Measurements from ENCODE around the gene SMARCD1.

SMARCD1 gene

GRCh38 chr12:50053583-50053982, 31.6 kb upstream of the SMARCD1 start:
- H3K9me3 ChIP-seq (replicated peaks in 1 of 2; ENCODE audit: control insufficient read depth in 2 of 2, insufficient read depth in 1 of 2, low read depth in 1 of 2, low read length in 2 of 2) = no peaks in the 10 kb centered on the region
- no peaks in the 10 kb centered on the region for H3K36me3 ChIP-seq (replicated peaks in 1 of 2; ENCODE audit: control insufficient read depth in 2 of 2, insufficient read depth in 2 of 2, low read length in 2 of 2)
- H3K4me2 ChIP-seq (ENCODE audit: insufficient read depth, low read length, poor library complexity, severe bottlenecking) = no peak overlapping the region
- no peak overlapping the region for H3K4ac ChIP-seq (ENCODE audit: low read length)
- H3K4me3 ChIP-seq (ENCODE audit: low read length in 2 of 2) = no peak overlapping the region
- no peak overlapping the region for H2BK5ac ChIP-seq (ENCODE audit: low read length)
- no peak overlapping the region for H2BK12ac ChIP-seq (ENCODE audit: low read length)
- no peak overlapping the region for H3K27ac ChIP-seq (replicated peaks; ENCODE audit: low read length)
- no peak overlapping the region for H3K18ac ChIP-seq (ENCODE audit: low read length)
- H2AK5ac ChIP-seq (ENCODE audit: low read depth, low read length) = no peak overlapping the region
- no peak overlapping the region for H2BK120ac ChIP-seq (ENCODE audit: low read depth, low read length)
- no peak overlapping the region for H4K8ac ChIP-seq (ENCODE audit: low read depth, low read length)
- H3K79me1 ChIP-seq (ENCODE audit: low read depth, low read length) = peaks cover 1% of the 10 kb centered on the region
- H3K23ac ChIP-seq (ENCODE audit: low read depth, low read length, poor library complexity) = no peak overlapping the region
- H4K91ac ChIP-seq (ENCODE audit: low read depth, low read length, poor library complexity) = no peak overlapping the region
- WGBS, 2 donors (ENCODE audit: extremely low coverage in 2 of 2, insufficient read length in 2 of 2, insufficient replicate concordance in 1 of 2) = no CpG with 5 or more reads among the region's 1 CpG
- no peak overlapping the region for H3K14ac ChIP-seq (ENCODE audit: low read length)
- peaks cover 0 to 45% (median 25%) of the 10 kb centered on the region in 3 experiments for H3K27me3 ChIP-seq (ENCODE audit: control insufficient read depth in 3 of 3, insufficient read depth in 3 of 3, low read depth in 1 of 3, low read length in 3 of 3)
- peaks cover 17 to 23% of the 10 kb centered on the region in 2 donors for H3K4me1 ChIP-seq (ENCODE audit: control insufficient read depth in 2 of 2, insufficient read depth in 1 of 2, low read depth in 1 of 2, low read length in 2 of 2)
- no peak overlapping the region for H2AFZ ChIP-seq (ENCODE audit: low read length)
- no peak overlapping the region for H2BK15ac ChIP-seq (ENCODE audit: low read length)
- no peak overlapping the region for H3K9ac ChIP-seq (ENCODE audit: low read depth, low read length, poor library complexity)
- no peak for DNase-seq (ENCODE audit: low spot score)

- H3K4ac ChIP-seq (ENCODE audit: low read length) = no peak overlapping the region
- H2BK15ac ChIP-seq (ENCODE audit: low read length) = no peak overlapping the region
- peaks cover 0 to 3% of the 10 kb centered on the region in 2 donors for H3K36me3 ChIP-seq (replicated peaks in 1 of 2; ENCODE audit: control insufficient read depth in 2 of 2, insufficient read depth in 2 of 2, low read length in 2 of 2)
- H3K27me3 ChIP-seq (ENCODE audit: control insufficient read depth in 3 of 3, insufficient read depth in 3 of 3, low read depth in 1 of 3, low read length in 3 of 3) = peaks cover 0 to 45% (median 22%) of the 10 kb centered on the region in 3 experiments
- no peak overlapping the region for H2BK12ac ChIP-seq (ENCODE audit: low read length)
- H3K9me3 ChIP-seq (replicated peaks in 1 of 2; ENCODE audit: control insufficient read depth in 2 of 2, insufficient read depth in 1 of 2, low read depth in 1 of 2, low read length in 2 of 2) = no peaks in the 10 kb centered on the region
- no peak overlapping the region for H4K8ac ChIP-seq (ENCODE audit: low read depth, low read length)
- no peak overlapping the region for H2BK5ac ChIP-seq (ENCODE audit: low read length)
- H3K79me1 ChIP-seq (ENCODE audit: low read depth, low read length) = peaks cover 1% of the 10 kb centered on the region
- no peak overlapping the region for H3K14ac ChIP-seq (ENCODE audit: low read length)
- peak overlapping the region; percentile 27 for H3K4me2 ChIP-seq (ENCODE audit: insufficient read depth, low read length, poor library complexity, severe bottlenecking)
- no peak overlapping the region for H3K23ac ChIP-seq (ENCODE audit: low read depth, low read length, poor library complexity)
- no peak overlapping the region for H3K18ac ChIP-seq (ENCODE audit: low read length)
- H4K91ac ChIP-seq (ENCODE audit: low read depth, low read length, poor library complexity) = no peak overlapping the region
- no peak overlapping the region for H2BK120ac ChIP-seq (ENCODE audit: low read depth, low read length)
- WGBS, 2 donors (ENCODE audit: extremely low coverage in 2 of 2, insufficient read length in 2 of 2, insufficient replicate concordance in 1 of 2) = no CpG with 5 or more reads among the region's 17 CpGs
- H2AK5ac ChIP-seq (ENCODE audit: low read depth, low read length) = no peak overlapping the region
- no peak overlapping the region for H3K9ac ChIP-seq (ENCODE audit: low read depth, low read length, poor library complexity)
- H2AFZ ChIP-seq (ENCODE audit: low read length) = peak overlapping the region; percentile 96
- peaks cover 14 to 16% of the 10 kb centered on the region in 2 donors for H3K4me1 ChIP-seq (ENCODE audit: control insufficient read depth in 2 of 2, insufficient read depth in 1 of 2, low read depth in 1 of 2, low read length in 2 of 2)
- DNase-seq (ENCODE audit: low spot score) = no peak
- no peak overlapping the region for H3K27ac ChIP-seq (replicated peaks; ENCODE audit: low read length)
- H3K4me3 ChIP-seq (ENCODE audit: low read length in 2 of 2) = peak overlapping the region in 1 of 2 donors; percentile 49
These were observed 29.1 kb upstream of the SMARCD1 start for GRCh38 chr12:50055831-50056638.

GRCh38 chr12:50056639-50056976, 28.5 kb upstream of the SMARCD1 start:
- peaks cover 1% of the 10 kb centered on the region for H3K79me1 ChIP-seq (ENCODE audit: low read depth, low read length)
- no peaks in the 10 kb centered on the region for H3K9me3 ChIP-seq (replicated peaks in 1 of 2; ENCODE audit: control insufficient read depth in 2 of 2, insufficient read depth in 1 of 2, low read depth in 1 of 2, low read length in 2 of 2)
- peaks cover 2 to 8% of the 10 kb centered on the region in 2 donors for H3K36me3 ChIP-seq (replicated peaks in 1 of 2; ENCODE audit: control insufficient read depth in 2 of 2, insufficient read depth in 2 of 2, low read length in 2 of 2)
- DNase-seq (ENCODE audit: low spot score) = no peak
- H2AK5ac ChIP-seq (ENCODE audit: low read depth, low read length) = no peak overlapping the region
- peak overlapping the region; percentile 99 for H3K4me2 ChIP-seq (ENCODE audit: insufficient read depth, low read length, poor library complexity, severe bottlenecking)
- no peak overlapping the region for H4K91ac ChIP-seq (ENCODE audit: low read depth, low read length, poor library complexity)
- H2AFZ ChIP-seq (ENCODE audit: low read length) = peak overlapping the region; percentile 96
- H2BK5ac ChIP-seq (ENCODE audit: low read length) = no peak overlapping the region
- H3K4ac ChIP-seq (ENCODE audit: low read length) = no peak overlapping the region
- H3K14ac ChIP-seq (ENCODE audit: low read length) = no peak overlapping the region
- no peak overlapping the region for H3K27ac ChIP-seq (replicated peaks; ENCODE audit: low read length)
- peaks cover 8 to 10% of the 10 kb centered on the region in 2 donors for H3K4me1 ChIP-seq (ENCODE audit: control insufficient read depth in 2 of 2, insufficient read depth in 1 of 2, low read depth in 1 of 2, low read length in 2 of 2)
- H3K4me3 ChIP-seq (ENCODE audit: low read length in 2 of 2) = peak overlapping the region; percentile 76 to 90
- H3K9ac ChIP-seq (ENCODE audit: low read depth, low read length, poor library complexity) = no peak overlapping the region
- WGBS, 2 donors (ENCODE audit: extremely low coverage in 2 of 2, insufficient read length in 2 of 2, insufficient replicate concordance in 1 of 2) = no CpG with 5 or more reads among the region's 3 CpGs
- no peak overlapping the region for H2BK120ac ChIP-seq (ENCODE audit: low read depth, low read length)
- H4K8ac ChIP-seq (ENCODE audit: low read depth, low read length) = no peak overlapping the region
- no peak overlapping the region for H2BK15ac ChIP-seq (ENCODE audit: low read length)
- H3K27me3 ChIP-seq (ENCODE audit: control insufficient read depth in 3 of 3, insufficient read depth in 3 of 3, low read depth in 1 of 3, low read length in 3 of 3) = peaks cover 0 to 40% (median 21%) of the 10 kb centered on the region in 3 experiments
- H3K18ac ChIP-seq (ENCODE audit: low read length) = no peak overlapping the region
- H3K23ac ChIP-seq (ENCODE audit: low read depth, low read length, poor library complexity) = no peak overlapping the region
- no peak overlapping the region for H2BK12ac ChIP-seq (ENCODE audit: low read length)

DNA sequence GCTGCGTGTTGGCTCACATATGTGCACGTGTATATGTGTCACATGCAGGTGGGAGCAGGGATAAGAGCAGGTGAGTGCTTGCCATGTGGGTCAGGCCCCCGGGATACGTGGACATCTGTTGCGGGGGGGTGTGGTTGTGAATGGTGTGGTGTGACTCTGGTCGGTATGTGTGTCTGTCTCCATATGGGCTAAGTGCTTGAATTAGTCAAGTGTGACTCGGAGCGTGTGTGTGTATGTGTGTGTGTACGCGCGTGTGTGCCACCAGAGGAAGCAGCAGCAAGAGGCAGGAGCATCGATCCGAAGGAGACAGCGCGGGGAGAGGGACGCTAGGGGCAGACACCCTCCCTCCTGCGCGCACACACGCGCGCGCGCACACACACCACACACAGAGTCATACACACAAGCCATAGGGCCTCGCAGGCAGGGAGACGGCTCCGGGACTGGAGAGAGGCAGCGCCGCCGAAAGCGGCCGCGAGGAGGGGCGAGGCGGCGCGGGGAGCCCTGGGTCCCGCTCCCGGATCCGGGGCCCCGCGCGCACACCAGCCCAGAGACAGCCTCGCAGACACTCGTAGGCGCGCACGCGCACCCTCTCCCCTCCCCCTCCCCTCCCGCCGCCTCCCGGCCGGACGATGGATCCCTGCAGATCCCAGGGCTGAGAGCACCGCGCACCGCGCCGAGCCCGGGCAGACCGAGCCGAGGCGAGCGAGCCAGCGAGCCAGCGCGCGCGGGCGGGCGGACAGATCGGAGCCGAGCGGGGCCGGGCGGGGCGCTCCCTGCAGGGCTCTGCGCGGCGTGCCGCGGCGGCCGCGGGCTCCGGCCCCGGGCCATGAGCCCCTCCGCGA, 27.9 kb upstream of the SMARCD1 start, which contains the start of gene ASIC1:
Gene ASIC1, plus strand, starts transcription at position 597 of the 842 bp plus-strand sequence. CDS start 1,171 bp downstream, outside the sequence.
- WGBS, 2 donors (ENCODE audit: extremely low coverage in 2 of 2, insufficient read length in 2 of 2, insufficient replicate concordance in 1 of 2) = no CpG with 5 or more reads among the region's 88 CpGs

More for the DNA sequence above, 27.9 kb upstream of the SMARCD1 start, which contains the start of gene ASIC1:
- Histone ChIP-seq H2BK5ac (ENCODE audit: low read length) (peak within 1 kb of the TSS; percentile 7), H3K9me3 (replicated peaks in 1 of 2; ENCODE audit: control insufficient read depth in 2 of 2, insufficient read depth in 1 of 2, low read depth in 1 of 2, low read length in 2 of 2) (no peaks in the 10 kb centered on the region), H3K4me2 (ENCODE audit: insufficient read depth, low read length, poor library complexity, severe bottlenecking) (peak within 1 kb of the TSS; percentile 99), H3K4me1 (ENCODE audit: control insufficient read depth in 2 of 2, insufficient read depth in 1 of 2, low read depth in 1 of 2, low read length in 2 of 2) (peaks cover 6 to 9% of the 10 kb centered on the region in 2 donors), H3K4ac (ENCODE audit: low read length) (no peak within 1 kb of the TSS), H2BK15ac (ENCODE audit: low read length) (peak within 1 kb of the TSS; percentile 49), H3K79me1 (ENCODE audit: low read depth, low read length) (peaks cover 1% of the 10 kb centered on the region), H3K27ac (replicated peaks; ENCODE audit: low read length) (no peak within 1 kb of the TSS), H3K27me3 (ENCODE audit: control insufficient read depth in 3 of 3, insufficient read depth in 3 of 3, low read depth in 1 of 3, low read length in 3 of 3) (peaks cover 0 to 34% (median 19%) of the 10 kb centered on the region in 3 experiments), H3K18ac (ENCODE audit: low read length) (peak within 1 kb of the TSS; percentile 85), H2BK120ac (ENCODE audit: low read depth, low read length) (no peak within 1 kb of the TSS), H4K8ac (ENCODE audit: low read depth, low read length) (no peak within 1 kb of the TSS), H3K14ac (ENCODE audit: low read length) (peak within 1 kb of the TSS; percentile 65), H3K4me3 (ENCODE audit: low read length in 2 of 2) (peak within 1 kb of the TSS; percentile 76 to 90), H4K91ac (ENCODE audit: low read depth, low read length, poor library complexity) (no peak within 1 kb of the TSS), H2AK5ac (ENCODE audit: low read depth, low read length) (peak within 1 kb of the TSS; percentile 58), H3K9ac (ENCODE audit: low read depth, low read length, poor library complexity) (peak within 1 kb of the TSS; percentile 94), H2BK12ac (ENCODE audit: low read length) (no peak within 1 kb of the TSS), H3K23ac (ENCODE audit: low read depth, low read length, poor library complexity) (peak within 1 kb of the TSS; percentile 18), H2AFZ (ENCODE audit: low read length) (peak within 1 kb of the TSS; percentile 96), H3K36me3 (replicated peaks in 1 of 2; ENCODE audit: control insufficient read depth in 2 of 2, insufficient read depth in 2 of 2, low read length in 2 of 2) (peaks cover 2 to 8% of the 10 kb centered on the region in 2 donors)
- DNase-seq (ENCODE audit: low spot score) = peak; percentile 70
